GM23248 (cell line): Measurements from ENCODE around the gene SLC26A8. TPM values are rescaled to one million over a fixed set of nuclear protein-coding genes. Genes with fewer than 3 reads are reported as not detected.

Source experiments
- DNase-seq: peaks from one replicate; pipeline ENCODE4 v3.0.0-alpha.2; 2015
- H2AFZ ChIP-seq: fragments of 200-600 bp; sonication (generic); 2 replicates; pipeline ENCODE4 v1.6.1; 2016; ENCODE audit warnings: antibody characterized with exemption
- H3F3A ChIP-seq: fragments of 200-600 bp; sonication (generic); 2 replicates; pipeline ENCODE4 v1.6.1; 2016; ENCODE audit warnings: mild to moderate bottlenecking, antibody characterized with exemption, mixed run types; ENCODE audit not compliant: insufficient read depth
- H3K27ac ChIP-seq: fragments of 200-600 bp; sonication (generic); 2 replicates; pipeline ENCODE4 v1.5.1; 2016; ENCODE audit warnings: mild to moderate bottlenecking
- H3K27me3 ChIP-seq: fragments of 200-600 bp; sonication (generic); replicated peaks from 2 replicates; pipeline ENCODE4 v1.6.1; 2016; ENCODE audit warnings: mild to moderate bottlenecking; ENCODE audit not compliant: insufficient read depth
- H3K36me3 ChIP-seq: fragments of 200-600 bp; sonication (generic); 2 replicates; pipeline ENCODE4 v1.6.1; 2016; ENCODE audit warnings: low read depth, mild to moderate bottlenecking
- H3K4me1 ChIP-seq: fragments of 200-600 bp; sonication (generic); 2 replicates; pipeline ENCODE4 v1.6.1; 2016; ENCODE audit warnings: mild to moderate bottlenecking; ENCODE audit not compliant: insufficient read depth
- H3K4me2 ChIP-seq: fragments of 200-600 bp; sonication (generic); one replicate; pipeline ENCODE4 v1.6.1; 2016; ENCODE audit warnings: mild to moderate bottlenecking; ENCODE audit not compliant: unreplicated experiment
- H3K4me3 ChIP-seq: fragments of 200-600 bp; sonication (generic); 2 replicates; pipeline ENCODE4 v1.5.1; 2016; ENCODE audit warnings: mild to moderate bottlenecking
- H3K79me2 ChIP-seq: fragments of 200-600 bp; sonication (generic); 2 replicates; pipeline ENCODE4 v1.6.1; 2016; ENCODE audit warnings: mild to moderate bottlenecking; ENCODE audit not compliant: insufficient read depth
- H3K9ac ChIP-seq: fragments of 200-600 bp; sonication (generic); 2 replicates; pipeline ENCODE4 v1.6.1; 2016; ENCODE audit warnings: mild to moderate bottlenecking
- H3K9me2 ChIP-seq: fragments of 200-600 bp; sonication (generic); 2 replicates; pipeline ENCODE4 v1.6.1; 2016; ENCODE audit warnings: mixed run types, mild to moderate bottlenecking, moderate library complexity; ENCODE audit not compliant: insufficient read depth
- H3K9me3 ChIP-seq: fragments of 200-600 bp; sonication (generic); one replicate; pipeline ENCODE4 v1.6.1; 2017; ENCODE audit warnings: low read depth
- H4K20me1 ChIP-seq: fragments of 200-600 bp; sonication (generic); 2 replicates; pipeline ENCODE4 v1.6.0; 2016; ENCODE audit not compliant: insufficient read depth
- EZH2 ChIP-seq: fragments of 200-600 bp; sonication (generic); IDR thresholded peaks from 2 replicates; pipeline ENCODE4 v1.6.1; 2018; ENCODE audit warnings: antibody characterized with exemption, mild to moderate bottlenecking; ENCODE audit not compliant: insufficient read depth, poor library complexity, severe bottlenecking
- EZH2phosphoT487 ChIP-seq: fragments of 200-600 bp; sonication (generic); IDR thresholded peaks from 2 replicates; pipeline ENCODE4 v1.6.1; 2018; ENCODE audit warnings: antibody characterized with exemption, moderate library complexity, mild to moderate bottlenecking, low read depth; ENCODE audit not compliant: insufficient read depth
- WGBS, 2 experiments: methylation state at CpG; one replicate each; pipeline ENCODE4 v1.1.6; 2015 to 2017; ENCODE audit warnings: low lambda C conversion rate in 2 of 2, low coverage in 1 of 2; ENCODE audit errors: missing lambda C conversion rate in 2 of 2; 5-methylcytosine and 5-hydroxymethylcytosine counted together
- in situ Hi-C: fragments of 300-500 bp; cut with MboI; formaldehyde crosslinking; loops from 2 replicates; pipeline ENCODE4 v1.15.0; 2020
- polyA plus RNA-seq: library from polyadenylated mRNA; unstranded; fragments of >200 nt; fragmentation: Nextera tagmentation; extraction: Ambion mirVana; gene quantifications from 2 replicates; pipeline ENCODE4 v1.2.1, GENCODE V29; 2016
- total RNA-seq: library from RNA; depleted of rRNA; stranded (reverse); fragments of >200 nt; shearing (Covaris generic); gene quantifications from 2 replicates; pipeline ENCODE4 v1.2.3, GENCODE V29; 2014

Gene SLC26A8
- total and polyA plus RNA-seq, 2 experiments from 2014 or later: not detected

GRCh38 chr6:35900448-35900847, 124.0 kb downstream of the SLC26A8 start:
- Histone ChIP-seq H3K36me3 (no peaks in the 10 kb centered on the region), H3K4me3 (no peak overlapping the region), H3K4me1 (no peaks in the 10 kb centered on the region), H3K9ac (no peak overlapping the region), H3K9me2 (no peaks in the 10 kb centered on the region), H3K27ac (no peak overlapping the region), H2AFZ (no peak overlapping the region), H4K20me1 (no peaks in the 10 kb centered on the region), H3F3A (0 out of 2 replicates have a peak, but pooled peaks cover 2% of the 10 kb centered on the region), H3K27me3 (no peaks in the 10 kb centered on the region), H3K4me2 (no peak overlapping the region), H3K9me3 (no peaks in the 10 kb centered on the region), H3K79me2 (peaks cover 96% of the 10 kb centered on the region)
- TF ChIP-seq EZH2 (no peak), EZH2phosphoT487 (no peak)
- 88% methylated on average over 4 of the region's 4 CpGs for WGBS, 2 experiments
- DNase-seq: no peak
- in situ Hi-C loops: no loop called here

- Histone ChIP-seq H3K9ac (no peak overlapping the region), H3K9me3 (no peaks in the 10 kb centered on the region), H3K36me3 (no peaks in the 10 kb centered on the region), H2AFZ (no peak overlapping the region), H3K4me3 (no peak overlapping the region), H3K27ac (no peak overlapping the region), H3K79me2 (peaks cover 96% of the 10 kb centered on the region), H3K9me2 (no peaks in the 10 kb centered on the region), H3F3A (no peaks in the 10 kb centered on the region), H4K20me1 (no peaks in the 10 kb centered on the region), H3K4me2 (no peak overlapping the region), H3K27me3 (no peaks in the 10 kb centered on the region), H3K4me1 (no peaks in the 10 kb centered on the region)
- in situ Hi-C loops: no loop called here
- WGBS, 2 experiments: 95 to 100% methylated on average over 2 of the region's 2 CpGs
- no peak for DNase-seq
- TF ChIP-seq EZH2 (no peak), EZH2phosphoT487 (no peak)
Measured at GRCh38 chr6:35898003-35898402, 126.4 kb downstream of the SLC26A8 start.

- 98 to 100% methylated on average over 4 of the region's 4 CpGs for WGBS, 2 experiments
- H3K79me2 ChIP-seq: peaks cover 96% of the 10 kb centered on the region
Measured at GRCh38 chr6:35897486-35897885, 127.0 kb downstream of the SLC26A8 start.

GRCh38 chr6:35897036-35897435, 127.4 kb downstream of the SLC26A8 start:
- Histone ChIP-seq H3K4me3 (no peak overlapping the region), H4K20me1 (no peaks in the 10 kb centered on the region), H3K27me3 (no peaks in the 10 kb centered on the region), H3K27ac (no peak overlapping the region), H2AFZ (no peak overlapping the region), H3K9me3 (no peaks in the 10 kb centered on the region), H3K4me2 (no peak overlapping the region), H3K36me3 (no peaks in the 10 kb centered on the region), H3K79me2 (peaks cover 96% of the 10 kb centered on the region), H3K9ac (no peak overlapping the region), H3K9me2 (no peaks in the 10 kb centered on the region), H3F3A (no peaks in the 10 kb centered on the region), H3K4me1 (no peaks in the 10 kb centered on the region)
- in situ Hi-C loops: no loop called here
- DNase-seq: no peak
- TF ChIP-seq EZH2phosphoT487 (no peak), EZH2 (no peak)
- WGBS, 2 experiments: 96 to 98% methylated on average over 3 of the region's 3 CpGs

More at GRCh38 chr6:35897486-35897885, 127.0 kb downstream of the SLC26A8 start:
- no peaks in the 10 kb centered on the region for H4K20me1 ChIP-seq
- no peak overlapping the region for H2AFZ ChIP-seq
- H3K27me3 ChIP-seq: no peaks in the 10 kb centered on the region
- H3K9ac ChIP-seq: no peak overlapping the region
- TF ChIP-seq EZH2 (no peak), EZH2phosphoT487 (no peak)
- H3K9me3 ChIP-seq: no peaks in the 10 kb centered on the region
- in situ Hi-C loops: no loop called here
- no peak overlapping the region for H3K4me2 ChIP-seq
- DNase-seq: no peak
- H3K4me1 ChIP-seq: no peaks in the 10 kb centered on the region
- H3F3A ChIP-seq: no peaks in the 10 kb centered on the region
- H3K4me3 ChIP-seq: no peak overlapping the region
- no peaks in the 10 kb centered on the region for H3K9me2 ChIP-seq
- H3K36me3 ChIP-seq: no peaks in the 10 kb centered on the region
- H3K27ac ChIP-seq: no peak overlapping the region

GRCh38 chr6:35896228-35896627, 128.2 kb downstream of the SLC26A8 start:
- WGBS, 2 experiments: 100% methylated on average over 1 of the region's 1 CpG
- no peak overlapping the region for H3K27ac ChIP-seq

More at GRCh38 chr6:35896228-35896627, 128.2 kb downstream of the SLC26A8 start:
- Histone ChIP-seq H3K9me3 (no peaks in the 10 kb centered on the region), H3K36me3 (no peaks in the 10 kb centered on the region), H2AFZ (no peak overlapping the region), H3K4me1 (no peaks in the 10 kb centered on the region), H3K9ac (no peak overlapping the region), H4K20me1 (no peaks in the 10 kb centered on the region), H3F3A (no peaks in the 10 kb centered on the region), H3K4me3 (no peak overlapping the region), H3K79me2 (peaks cover 96% of the 10 kb centered on the region), H3K27me3 (no peaks in the 10 kb centered on the region), H3K9me2 (no peaks in the 10 kb centered on the region), H3K4me2 (no peak overlapping the region)
- in situ Hi-C loops: no loop called here
- TF ChIP-seq EZH2: no peak
- no peak for TF ChIP-seq EZH2phosphoT487
- no peak for DNase-seq
